GM19455 (cell line): ENCODE results near the gene ADAT2.

ENCODE experiments used
- ATAC-seq: cut with Tn5 transposase; IDR thresholded peaks from one replicate; pipeline ENCODE4 v1.9.1; 2021; ENCODE audit not compliant: unreplicated experiment

Gene ADAT2

DNA sequence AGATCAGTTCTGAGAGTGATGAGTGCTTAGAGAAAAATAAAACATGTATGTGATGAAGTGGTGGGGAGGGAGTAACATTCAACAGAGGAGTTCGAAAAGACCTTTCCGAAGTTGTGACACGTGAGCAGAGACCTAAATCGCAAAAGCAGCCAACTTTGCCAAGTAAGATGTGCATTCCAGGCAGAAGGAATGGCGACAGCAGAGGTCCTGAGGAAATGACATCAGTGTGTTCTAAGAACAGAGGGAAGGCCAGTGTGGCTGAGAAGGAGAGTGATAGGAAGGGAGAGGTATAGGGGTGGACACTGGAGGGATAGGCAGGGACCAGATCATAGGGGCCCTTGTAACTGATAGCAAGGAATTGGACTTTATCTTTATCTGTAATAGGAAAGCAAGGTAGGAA, 51.3 kb downstream of the ADAT2 start:
- no peak for ATAC-seq

DNA sequence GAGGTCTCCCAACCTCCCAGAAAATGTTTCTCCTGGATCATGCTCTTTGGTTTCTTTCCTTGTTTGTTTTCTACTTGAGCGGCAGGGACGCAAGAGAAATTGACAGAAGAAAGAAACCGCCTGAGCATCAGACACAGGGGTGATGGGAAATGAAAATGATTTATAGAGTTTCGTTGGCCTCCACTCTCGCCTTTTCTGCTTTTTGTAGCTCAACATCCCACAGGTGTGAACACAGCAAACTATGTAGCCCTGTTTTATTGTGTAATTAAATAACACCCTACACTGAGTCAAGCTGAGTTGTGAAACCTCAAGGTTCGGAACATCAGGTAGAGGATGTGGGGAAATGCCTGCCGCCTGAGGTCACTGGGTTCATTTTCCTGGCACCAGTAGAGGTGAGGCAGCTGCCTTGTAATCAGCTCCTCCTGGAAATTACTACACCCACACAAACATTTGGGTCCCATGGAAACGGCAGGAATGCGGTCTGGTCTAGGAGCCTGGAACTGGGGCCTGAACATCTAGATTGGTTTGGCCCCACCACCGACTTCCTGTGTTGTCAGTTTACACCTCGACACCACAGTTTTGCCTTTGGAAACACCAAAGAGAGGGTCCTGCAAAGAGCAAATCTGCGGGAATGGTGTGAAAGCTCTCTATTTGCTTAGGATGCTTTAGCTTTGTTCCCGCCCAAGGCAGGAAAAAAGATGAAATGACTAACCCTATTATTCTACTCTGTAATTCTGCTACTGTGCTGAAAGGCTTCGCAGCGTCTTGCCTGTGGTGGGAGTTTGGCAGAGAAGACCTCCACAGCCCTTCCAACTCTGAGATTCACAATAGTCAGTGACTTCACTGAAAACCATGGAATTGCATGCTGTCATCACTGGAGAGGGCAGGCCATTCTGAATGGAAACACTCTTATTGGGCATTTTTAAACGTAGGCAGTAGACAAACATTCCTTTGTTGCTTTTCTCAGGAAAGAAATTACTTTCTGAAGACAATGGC, 53.0 kb downstream of the ADAT2 start:
- ATAC-seq = no peak

DNA sequence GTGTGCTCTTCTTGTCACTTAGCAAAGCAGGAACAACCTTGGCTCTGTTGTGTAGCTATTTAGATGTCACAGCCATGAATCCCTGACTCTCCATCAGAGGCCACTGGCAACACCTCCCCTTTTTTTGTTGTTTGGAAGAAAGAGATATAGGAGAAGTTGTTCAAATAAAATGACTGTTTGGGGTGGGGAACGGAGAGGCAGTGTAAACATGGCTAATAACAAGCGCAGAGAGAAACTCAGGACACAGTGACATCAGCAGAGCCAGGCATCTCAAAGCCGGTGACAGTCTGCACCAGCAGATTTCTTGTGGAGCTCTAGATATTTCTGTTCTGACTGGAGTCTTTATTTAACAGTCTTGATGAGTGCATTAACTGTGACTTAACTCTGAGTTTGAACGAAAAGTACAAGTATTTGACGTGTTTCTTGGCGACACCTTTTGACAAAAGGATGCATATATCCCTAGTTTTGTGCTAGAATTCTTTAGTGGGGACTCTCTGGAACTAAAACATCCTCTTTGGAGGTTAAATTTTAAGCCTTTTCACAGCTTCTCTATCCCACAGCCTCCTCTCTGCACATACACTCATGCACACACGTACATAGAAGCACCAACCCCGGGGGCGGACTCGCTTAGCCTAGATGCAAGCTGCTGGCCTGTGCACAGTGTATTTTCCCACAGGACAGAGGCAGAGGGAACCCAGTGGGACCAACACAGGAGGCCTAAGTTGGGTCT, 53.8 kb downstream of the ADAT2 start:
- no peak for ATAC-seq

DNA sequence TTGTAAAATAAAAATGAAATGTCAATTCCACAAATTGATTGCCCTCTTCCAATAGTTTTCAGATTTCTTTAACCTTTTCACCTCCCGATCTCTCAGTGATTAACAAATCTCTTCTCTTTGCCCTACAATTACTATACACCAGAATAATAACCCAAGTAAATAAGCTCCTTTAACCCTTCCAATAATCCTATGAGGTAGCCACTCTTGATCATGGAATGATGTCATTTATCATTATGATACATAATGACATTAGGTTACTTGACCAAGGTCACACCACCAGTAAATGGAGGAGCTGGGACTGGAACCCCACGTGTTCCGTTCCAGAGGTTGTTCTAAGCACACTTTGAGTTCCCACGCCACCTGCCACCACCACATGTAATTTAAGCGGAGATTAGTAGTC, 54.8 kb downstream of the ADAT2 start:
- no peak for ATAC-seq

DNA sequence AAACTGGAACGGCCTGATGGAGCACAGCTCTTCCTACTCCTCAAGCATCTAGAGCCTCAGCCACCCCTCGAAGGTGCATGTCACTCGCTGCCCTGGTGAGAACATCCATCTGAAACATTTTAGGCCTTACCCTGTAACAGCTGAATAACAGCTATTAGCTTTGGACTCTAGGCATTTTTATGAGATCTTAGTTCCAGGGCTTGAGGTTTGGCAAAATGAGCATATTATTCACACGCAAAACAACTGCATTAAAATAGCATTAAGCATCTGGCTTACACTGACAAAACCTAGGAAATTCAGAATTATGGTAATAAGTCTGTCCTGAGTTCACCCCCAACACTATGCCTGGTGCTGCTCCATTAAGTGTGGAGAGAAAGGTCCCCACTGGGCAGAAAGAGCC, 56.1 kb downstream of the ADAT2 start:
- no peak for ATAC-seq

DNA sequence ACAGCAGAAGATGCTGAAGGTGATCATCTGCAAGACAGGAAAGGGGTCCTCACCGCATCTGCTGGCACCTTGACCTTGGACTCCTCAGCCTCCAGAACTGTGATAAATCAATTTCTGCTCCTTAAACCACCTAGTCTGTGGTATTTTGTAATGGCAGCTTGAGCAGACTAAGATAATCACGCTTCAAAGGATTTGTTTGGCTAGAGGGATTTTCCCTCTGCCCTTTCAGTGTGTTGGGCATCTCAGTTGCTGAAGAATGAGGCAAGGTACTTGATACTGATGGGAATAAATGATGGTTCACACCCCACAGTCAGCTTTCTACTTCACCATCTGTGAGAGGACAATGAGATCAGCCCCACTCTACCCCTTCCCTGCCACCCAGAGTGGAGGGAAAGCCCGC, 60.2 kb downstream of the ADAT2 start:
- ATAC-seq = no peak

DNA sequence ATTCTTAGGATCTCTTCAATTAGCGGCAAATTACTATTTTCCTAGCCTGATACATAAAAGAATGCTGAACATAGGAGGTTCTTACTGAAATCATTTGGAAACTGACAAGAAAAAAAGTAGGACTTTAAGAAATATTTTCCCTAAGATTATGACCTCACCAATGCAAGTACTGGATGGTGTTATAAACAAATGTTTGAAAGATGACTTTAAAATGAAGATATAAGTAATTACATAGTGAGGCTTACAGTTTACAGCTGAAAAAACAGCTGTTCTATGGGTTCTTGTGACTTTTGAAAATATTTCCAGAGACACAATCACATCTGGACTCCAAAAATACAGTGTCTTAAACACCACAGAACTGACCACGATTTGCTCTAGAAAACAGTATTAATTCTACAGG, 64.9 kb downstream of the ADAT2 start:
- no peak for ATAC-seq

DNA sequence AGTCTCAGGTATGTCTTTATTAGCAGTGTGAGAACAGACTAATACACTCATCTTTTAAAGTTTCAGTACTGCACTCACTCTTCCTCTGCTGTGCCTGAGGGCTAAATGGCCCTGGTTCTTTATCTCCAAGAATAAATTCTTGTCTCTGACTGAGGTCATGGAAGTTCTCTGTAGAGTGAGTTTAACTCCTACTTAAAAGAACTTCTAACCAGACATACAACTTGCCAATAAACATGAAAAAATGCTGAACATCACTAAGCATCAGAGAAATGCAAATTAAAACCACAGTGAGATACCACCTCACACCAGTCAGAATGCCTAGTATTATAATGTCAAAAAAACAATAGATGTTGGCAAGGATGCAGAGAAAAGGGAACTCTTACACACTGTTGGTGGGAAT, 73.6 kb downstream of the ADAT2 start:
- ATAC-seq = no peak

DNA sequence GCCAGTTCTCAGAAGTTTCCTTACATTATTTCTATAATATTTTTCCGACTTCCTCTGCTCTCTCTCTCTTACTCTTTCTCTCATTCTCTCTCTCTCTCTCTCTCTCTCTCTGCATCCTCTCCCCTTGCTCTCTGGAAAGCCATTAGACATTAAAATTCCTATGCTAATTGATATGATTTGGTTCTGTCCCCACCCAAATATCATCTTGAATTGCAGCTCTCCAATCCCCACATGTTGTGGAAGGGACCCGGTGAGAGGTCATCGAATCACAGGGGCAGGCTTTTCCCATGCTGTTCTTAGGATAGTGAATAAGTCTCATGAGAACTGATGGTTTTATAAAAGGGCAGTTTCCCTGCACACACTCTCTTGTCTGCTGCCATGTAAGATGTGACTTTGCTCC, 74.1 kb downstream of the ADAT2 start:
- ATAC-seq = no peak

DNA sequence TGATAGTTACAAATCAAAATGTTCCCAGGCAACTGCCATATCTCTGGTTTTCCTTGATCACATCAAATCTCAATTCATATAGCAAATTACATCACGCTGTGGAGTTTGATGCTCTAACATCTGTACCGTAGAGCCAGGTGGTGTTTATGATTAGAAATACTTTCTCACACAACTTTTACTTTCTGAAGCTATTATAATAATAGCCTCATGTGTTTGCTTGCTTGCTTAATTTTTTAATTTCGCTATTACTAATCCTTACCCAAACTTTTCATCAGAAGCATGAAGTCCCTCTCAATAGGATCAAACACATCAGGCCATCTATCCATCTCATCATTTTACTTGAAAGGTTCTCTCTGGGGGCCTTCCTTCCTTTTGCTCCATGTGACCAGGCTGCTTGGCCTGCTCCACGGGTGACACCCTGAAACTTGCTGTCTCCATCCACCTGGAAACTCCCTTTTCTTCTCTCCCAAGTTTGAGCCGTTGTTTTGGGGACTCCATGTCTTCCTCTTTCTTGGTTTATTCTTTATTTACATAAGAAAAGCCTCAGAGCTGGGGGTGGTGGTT, 75.4 kb downstream of the ADAT2 start:
- ATAC-seq = no peak

DNA sequence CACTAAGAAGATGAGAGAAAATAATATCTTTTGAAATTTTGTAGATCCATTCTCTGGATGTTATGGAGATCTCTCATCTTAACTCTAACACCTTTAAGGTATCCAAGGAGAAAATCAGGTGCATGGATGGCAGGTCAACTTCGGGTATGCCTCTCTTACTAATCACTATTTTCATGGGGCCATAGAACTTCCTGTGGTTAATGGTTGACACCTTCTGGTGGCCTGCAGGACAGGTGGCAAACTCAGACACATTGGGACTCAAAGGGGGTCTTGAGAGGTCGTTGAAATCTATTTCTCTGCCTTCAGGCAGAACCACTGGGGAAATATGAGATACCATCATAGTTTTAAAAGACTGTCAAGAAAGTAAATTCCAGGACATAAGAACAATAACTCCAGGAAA, 76.5 kb downstream of the ADAT2 start:
- ATAC-seq = no peak
